GM19372 (cell line): ENCODE data around the gene ZNF586.
A peak's percentile ranks its signal among the peaks of the same experiment; 100 is the strongest.
"Not testable (repeated sequence)": the region's sequence is repeated elsewhere in the genome, so short reads cannot be mapped to it uniquely, and the experiment has no call there.

ENCODE experiments used
- ATAC-seq: cut with Tn5 transposase; IDR thresholded peaks from one replicate; pipeline ENCODE4 v1.9.1; 2021; ENCODE audit warnings: mild to moderate bottlenecking, low read depth, moderate library complexity; ENCODE audit not compliant: unreplicated experiment

The ZNF586 gene

GRCh38 chr19:57769345-57770131, at the start of gene ZNF586:
TSS of gene ZNF586 (plus strand) at chr19:57769676. CDS start at chr19:57769843, 167 bp downstream.
- ATAC-seq = peak; percentile 98

DNA sequence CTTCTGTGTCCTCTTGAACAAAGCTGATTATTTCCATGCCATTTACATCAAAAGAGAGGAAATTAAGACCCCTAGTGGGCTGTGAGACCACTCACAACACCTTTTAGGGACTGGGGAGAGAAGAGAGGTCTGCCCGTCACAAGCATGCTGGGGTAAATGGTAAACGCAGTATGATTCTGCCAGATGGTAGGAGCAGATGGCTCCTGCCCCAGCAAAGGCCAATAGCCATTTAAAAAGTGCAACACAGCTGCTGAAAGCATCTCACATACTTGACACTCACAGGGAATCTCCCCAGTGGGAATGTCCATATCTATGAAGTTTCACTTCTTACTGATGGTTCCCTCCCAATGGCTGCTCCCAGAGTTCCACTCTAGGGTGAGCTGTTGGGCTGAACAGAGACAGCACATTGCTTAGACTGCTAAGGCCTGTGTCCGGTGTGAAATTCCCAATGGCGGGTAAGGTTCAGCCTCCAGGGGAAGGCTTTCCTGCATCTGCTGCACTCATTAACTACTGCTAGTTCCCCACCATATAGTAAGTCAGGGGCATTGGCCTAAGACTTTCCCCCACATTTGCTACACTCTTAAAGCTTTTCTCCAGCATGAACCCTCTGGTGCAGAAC, 49.5 kb upstream of the ZNF586 start:
- no peak for ATAC-seq

DNA sequence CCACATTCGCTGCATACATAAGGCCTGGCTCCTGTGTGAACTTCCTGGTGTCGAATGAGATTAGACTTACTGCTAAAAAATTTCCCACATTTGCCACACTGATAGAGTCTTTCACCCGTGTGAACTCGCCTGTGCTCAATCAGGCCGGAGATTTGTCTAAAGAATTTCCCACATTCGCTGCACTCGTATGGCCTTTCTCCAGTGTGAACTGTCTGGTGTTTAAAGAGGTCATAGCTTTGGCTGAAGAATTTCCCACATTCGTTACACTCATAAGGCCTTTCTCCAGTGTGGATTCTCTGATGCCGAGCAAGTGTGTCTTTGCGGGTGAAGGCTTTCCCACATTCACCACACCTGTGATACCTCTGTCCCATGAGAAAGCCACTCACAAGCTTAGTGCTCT, 48.6 kb upstream of the ZNF586 start:
- ATAC-seq = no peak

DNA sequence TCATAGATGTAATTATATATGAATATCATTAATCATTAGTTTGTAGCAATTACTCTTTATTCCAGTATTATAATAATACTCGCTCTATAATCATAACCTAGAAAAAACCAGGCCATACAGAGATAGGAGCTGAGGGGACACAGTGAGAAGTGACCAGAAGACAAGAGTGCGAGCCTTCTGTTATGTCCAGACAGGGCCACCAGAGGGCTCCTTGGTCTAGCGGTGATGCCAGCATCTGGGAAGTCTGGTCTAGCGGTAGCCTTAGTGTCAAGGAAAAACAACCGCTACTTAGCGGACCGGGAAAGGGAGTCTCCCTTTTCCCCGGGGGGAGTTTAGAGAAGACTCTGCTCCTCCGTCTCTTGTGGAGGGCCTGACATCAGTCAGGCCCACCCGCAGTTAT, 31.2 kb upstream of the ZNF586 start:
- ATAC-seq = not testable (repeated sequence)

DNA sequence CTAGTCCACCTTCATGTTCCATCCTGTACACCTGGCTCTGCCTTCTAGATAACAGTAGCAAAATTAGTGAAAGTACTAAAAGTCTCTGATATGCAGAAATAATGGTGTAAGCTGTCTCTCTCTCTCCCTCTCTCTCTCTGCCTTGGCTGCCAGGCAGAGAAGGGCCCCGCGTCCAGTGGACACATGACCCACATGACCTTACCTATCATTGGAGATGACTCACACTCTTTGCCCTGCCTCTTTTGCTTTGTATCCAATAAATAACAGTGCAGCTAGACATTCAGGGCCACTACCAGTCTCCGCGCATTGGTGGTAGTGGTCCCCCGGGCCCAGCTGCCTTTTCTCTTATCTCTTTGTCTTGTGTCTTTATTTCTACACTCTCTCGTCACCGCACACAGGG, 30.7 kb upstream of the ZNF586 start:
- ATAC-seq = not testable (repeated sequence)

GRCh38 chr19:57746580-57747471, 22.6 kb upstream of the ZNF586 start, which contains the start of gene ZNF776:
TSS of gene ZNF776 (plus strand) at chr19:57746815. CDS start at chr19:57747059, 244 bp downstream.
- ATAC-seq = peak; percentile 97

GRCh38 chr19:57747472-57747807, 22.0 kb upstream of the ZNF586 start:
- no peak for ATAC-seq

GRCh38 chr19:57748029-57748428, 21.4 kb upstream of the ZNF586 start:
- ATAC-seq = no peak

DNA sequence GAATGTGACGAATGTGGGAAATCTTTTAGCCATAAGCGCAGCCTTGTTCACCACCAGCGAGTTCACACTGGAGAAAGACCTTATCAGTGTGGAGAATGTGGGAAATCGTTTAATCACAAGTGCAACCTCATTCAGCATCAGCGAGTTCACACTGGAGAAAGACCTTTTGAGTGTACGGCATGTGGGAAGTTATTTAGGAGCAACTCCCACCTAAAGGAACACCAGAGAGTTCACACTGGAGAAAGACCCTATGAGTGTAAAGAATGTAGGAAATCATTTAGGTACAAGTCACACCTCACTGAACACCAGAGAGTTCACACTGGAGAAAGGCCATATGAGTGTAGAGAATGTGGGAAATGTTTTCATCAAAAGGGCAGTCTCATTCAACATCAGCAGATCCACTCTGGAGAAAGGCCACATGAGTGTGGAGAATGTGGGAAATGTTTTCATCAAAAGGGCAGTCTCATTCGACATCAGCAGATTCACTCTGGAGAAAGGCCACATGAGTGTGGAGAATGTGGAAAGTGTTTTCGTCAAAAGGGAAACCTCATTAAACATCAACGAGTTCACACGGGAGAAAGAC, 15.3 kb upstream of the ZNF586 start:
- no peak for ATAC-seq

- ATAC-seq = no peak
Observed at GRCh38 chr19:57755031-57755430, 14.4 kb upstream of the ZNF586 start.

- ATAC-seq = no peak
Observed at GRCh38 chr19:57757941-57758340, 11.5 kb upstream of the ZNF586 start.

DNA sequence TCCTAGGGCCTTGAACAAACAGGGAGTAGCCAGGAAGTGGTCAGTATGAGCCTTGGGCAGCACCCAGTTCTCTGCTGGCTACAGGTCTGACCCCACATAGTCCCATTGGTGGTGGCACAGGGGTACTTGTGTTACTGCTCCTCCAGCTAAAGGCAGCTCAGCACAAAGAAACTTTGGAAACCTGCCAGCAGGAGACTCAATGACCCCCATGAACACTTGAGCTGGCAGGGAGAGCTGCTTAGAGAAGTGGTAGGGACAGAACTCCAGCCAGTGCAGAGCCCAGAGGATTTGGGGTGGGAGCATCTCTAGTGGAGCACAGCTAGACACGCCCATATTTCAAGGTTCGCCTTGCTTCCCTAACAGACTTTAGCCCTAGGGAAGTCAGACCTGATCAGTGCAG, 10.4 kb upstream of the ZNF586 start:
- no peak for ATAC-seq

- ATAC-seq = no peak
Observed at GRCh38 chr19:57771417-57771816, 1.9 kb downstream of the ZNF586 start.

DNA sequence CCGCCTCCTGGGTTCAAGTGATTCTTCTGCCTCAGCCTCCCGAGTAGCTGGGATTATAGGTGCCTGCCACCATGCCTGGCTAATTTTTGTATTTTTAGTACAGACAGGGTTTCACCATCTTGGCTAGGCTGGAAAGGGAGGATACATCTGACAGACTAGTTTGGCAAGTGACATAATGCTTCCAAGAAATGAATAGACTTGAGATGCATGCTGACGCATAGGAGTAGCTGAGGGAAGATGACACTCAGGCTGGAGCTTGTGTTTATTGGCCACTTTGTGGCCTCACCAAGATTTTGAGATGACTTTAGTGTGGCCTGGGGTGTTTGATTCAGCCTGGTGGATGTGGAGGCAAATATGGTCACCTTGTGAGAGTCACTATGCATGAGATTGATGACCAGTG, 4.0 kb downstream of the ZNF586 start:
- no peak for ATAC-seq

DNA sequence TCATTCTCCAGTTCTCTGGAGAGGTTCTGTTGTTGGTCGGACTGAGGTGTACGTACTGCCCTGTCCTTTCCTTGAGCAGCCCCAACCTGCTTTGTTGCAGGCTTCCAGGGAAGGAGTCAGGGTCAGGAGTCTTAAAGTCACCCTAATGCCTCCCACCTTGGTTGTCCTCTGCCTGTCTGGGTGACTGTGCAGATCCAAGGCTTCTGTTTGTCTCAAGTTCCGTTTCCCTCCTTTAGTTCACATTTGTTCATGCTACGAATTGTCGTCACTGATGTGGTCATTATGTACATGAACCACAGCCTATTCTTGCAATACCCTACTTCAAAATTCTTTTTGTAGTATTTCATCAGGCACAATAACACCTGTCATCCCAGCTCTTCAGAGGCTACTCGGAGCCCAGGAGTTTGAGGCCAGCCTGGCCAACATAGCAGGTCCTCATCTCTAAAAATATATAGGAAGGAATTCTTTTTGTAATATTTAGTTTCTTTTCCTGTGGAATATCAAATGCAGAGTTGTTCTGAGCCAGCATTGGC, 7.4 kb downstream of the ZNF586 start:
- ATAC-seq = no peak

DNA sequence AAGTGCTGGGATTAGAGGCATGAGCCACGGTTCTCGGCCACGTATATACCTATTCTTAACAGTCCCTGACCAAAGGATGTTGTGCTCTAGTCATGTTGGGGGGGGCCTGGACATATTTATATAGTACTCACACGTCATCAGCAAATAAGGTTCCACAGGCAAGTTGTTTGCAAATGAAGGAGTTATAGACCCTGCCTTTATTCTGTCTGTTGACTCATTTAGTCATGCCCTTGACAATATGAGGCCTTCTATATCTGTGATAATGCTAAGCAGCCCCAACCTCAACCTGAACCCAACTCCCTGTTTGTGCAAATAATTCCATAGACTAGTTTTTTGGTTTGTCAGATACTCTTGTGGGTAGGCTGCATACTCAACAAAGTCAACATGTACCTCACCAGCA, 8.9 kb downstream of the ZNF586 start:
- ATAC-seq = no peak

GRCh38 chr19:57779220-57779845, 9.9 kb downstream of the ZNF586 start:
- ATAC-seq = no peak

DNA sequence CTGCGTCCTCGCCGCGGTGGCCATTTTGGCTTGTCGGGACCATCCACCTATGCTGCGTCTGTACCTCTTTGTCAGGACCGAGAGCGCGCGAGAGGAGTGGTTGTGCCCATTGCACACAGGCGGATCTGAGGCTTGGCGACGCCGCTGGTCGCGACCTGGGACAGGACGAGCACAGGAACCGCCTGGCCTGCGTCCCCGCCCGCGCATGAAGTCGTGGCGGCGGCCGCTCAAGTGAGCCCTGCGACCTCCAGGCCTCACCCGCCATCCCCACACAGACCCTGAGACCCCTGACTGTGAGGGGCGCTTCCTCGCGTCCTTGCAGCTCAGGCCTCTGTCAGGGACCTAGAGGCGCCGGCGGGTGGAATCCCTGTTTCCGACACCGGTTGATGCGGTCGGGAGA, 16.8 kb downstream of the ZNF586 start:
- no peak for ATAC-seq

GRCh38 chr19:57786906-57787305, 17.4 kb downstream of the ZNF586 start:
- ATAC-seq = no peak

DNA sequence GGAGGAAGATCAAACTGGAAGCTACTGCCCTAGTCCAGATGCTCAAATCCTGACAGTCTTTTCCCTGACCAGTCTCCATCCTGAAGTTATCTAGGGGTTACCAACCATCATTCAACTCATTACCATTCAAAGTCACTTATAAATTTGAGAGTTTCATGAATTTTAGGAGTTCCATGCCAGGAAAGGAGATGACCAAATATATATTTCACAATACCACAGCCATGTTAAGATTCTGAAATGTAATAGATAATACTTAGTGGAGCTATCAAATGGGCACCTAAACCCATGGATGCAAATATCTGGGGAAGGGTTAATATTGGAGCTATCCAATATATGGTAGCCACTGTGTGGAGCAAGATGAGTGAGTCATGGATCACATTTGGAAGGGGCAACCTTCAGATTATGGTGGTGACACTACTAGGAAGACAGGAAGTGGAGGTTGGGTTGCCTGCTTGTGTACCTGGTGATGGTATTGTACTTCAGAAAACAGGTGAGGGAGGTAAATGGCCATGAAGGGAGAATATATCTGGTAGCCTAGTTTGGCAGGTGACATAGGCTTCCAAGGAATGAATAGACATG, 18.7 kb downstream of the ZNF586 start:
- ATAC-seq = no peak
